Measurements from ENCODE around the gene RPS6KA5. TPM values are rescaled to one million over a fixed set of nuclear protein-coding genes. Genes with fewer than 3 reads are reported as not detected.
"Not testable (repeated sequence)": the region's sequence is repeated elsewhere in the genome, so short reads cannot be mapped to it uniquely, and the experiment has no call there.

The RPS6KA5 gene
- total and polyA plus RNA-seq, 4 donors: 1.1 to 14.8 (median 5.6) TPM

DNA sequence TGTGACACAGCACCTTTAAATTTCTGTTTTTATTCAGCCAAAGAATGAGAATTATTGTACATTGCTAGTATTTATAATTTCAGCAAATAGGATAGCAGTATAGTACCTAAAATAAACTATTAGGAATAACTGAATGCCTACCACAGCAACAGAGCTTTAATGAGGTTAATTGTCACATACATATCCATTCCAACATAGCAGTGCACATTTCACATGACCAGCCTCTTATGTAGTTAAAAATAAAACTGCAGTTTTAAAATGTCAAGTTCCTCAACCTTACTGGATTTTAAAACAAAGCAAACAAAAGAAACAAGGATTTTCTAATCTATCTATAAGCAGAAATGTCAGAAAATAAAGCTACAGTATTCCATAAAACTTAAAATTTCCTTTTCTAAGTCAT is 193.6 kb downstream of the RPS6KA5 start:
- no peaks in the 10 kb centered on the region for H3K36me3 ChIP-seq (ENCODE audit: control insufficient read depth in 4 of 4, insufficient read depth in 4 of 4, low read length in 4 of 4)
- DNase-seq (no peak), ATAC-seq (ENCODE audit: insufficient read depth, low FRiP score) (no peak)
- peaks cover 0 to 8% (median 0%) of the 10 kb centered on the region in 5 donors for H3K4me1 ChIP-seq (ENCODE audit: control insufficient read depth in 5 of 5, insufficient read depth in 5 of 5, low read length in 5 of 5)
- no peak overlapping the region for H3K27ac ChIP-seq (ENCODE audit: low read depth in 1 of 2, low read length in 1 of 2)
- H3K27me3 ChIP-seq (ENCODE audit: control insufficient read depth in 3 of 3, insufficient read depth in 3 of 3, low read length in 2 of 3): no peaks in the 10 kb centered on the region
- TF ChIP-seq, protein P1, sequence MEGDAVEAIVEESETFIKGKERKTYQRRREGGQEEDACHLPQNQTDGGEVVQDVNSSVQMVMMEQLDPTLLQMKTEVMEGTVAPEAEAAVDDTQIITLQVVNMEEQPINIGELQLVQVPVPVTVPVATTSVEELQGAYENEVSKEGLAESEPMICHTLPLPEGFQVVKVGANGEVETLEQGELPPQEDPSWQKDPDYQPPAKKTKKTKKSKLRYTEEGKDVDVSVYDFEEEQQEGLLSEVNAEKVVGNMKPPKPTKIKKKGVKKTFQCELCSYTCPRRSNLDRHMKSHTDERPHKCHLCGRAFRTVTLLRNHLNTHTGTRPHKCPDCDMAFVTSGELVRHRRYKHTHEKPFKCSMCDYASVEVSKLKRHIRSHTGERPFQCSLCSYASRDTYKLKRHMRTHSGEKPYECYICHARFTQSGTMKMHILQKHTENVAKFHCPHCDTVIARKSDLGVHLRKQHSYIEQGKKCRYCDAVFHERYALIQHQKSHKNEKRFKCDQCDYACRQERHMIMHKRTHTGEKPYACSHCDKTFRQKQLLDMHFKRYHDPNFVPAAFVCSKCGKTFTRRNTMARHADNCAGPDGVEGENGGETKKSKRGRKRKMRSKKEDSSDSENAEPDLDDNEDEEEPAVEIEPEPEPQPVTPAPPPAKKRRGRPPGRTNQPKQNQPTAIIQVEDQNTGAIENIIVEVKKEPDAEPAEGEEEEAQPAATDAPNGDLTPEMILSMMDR (IDR thresholded peaks at IDR 0.05; ENCODE audit: control extremely low read depth, extremely low read depth): no peak
- no peaks in the 10 kb centered on the region for H3K9me3 ChIP-seq (ENCODE audit: control insufficient read depth in 4 of 4, insufficient read depth in 3 of 4, low read length in 3 of 4)
- no peak overlapping the region for H3K9ac ChIP-seq (ENCODE audit: insufficient read depth in 1 of 2, low read length in 2 of 2)
- no peak overlapping the region for H3K4me3 ChIP-seq

DNA sequence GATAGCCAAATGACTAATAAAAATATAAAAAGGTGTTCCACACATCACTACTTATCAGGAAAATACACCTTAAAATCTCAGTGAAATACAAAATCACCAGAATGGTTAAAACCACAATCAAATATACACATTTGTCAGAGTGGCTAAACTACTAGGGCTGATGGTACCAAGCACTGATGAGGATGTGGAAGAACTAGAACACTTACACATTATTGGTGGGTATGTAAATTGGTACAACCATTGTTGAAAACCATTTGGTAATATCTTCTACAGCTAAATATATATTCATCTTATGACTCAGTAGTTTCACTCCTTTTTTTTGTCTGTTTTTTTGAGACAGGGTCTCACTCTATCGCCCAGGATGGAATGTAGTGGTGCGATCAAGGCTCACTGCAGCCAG is 195.7 kb downstream of the RPS6KA5 start:
- Histone ChIP-seq H3K27me3 (ENCODE audit: control insufficient read depth in 3 of 3, insufficient read depth in 3 of 3, low read length in 2 of 3) (no peaks in the 10 kb centered on the region), H3K36me3 (ENCODE audit: control insufficient read depth in 4 of 4, insufficient read depth in 4 of 4, low read length in 4 of 4) (no peaks in the 10 kb centered on the region), H3K4me1 (ENCODE audit: control insufficient read depth in 5 of 5, insufficient read depth in 5 of 5, low read length in 5 of 5) (peaks cover 0 to 6% (median 0%) of the 10 kb centered on the region in 5 donors), H3K27ac (ENCODE audit: low read depth in 1 of 2, low read length in 1 of 2) (no peak overlapping the region), H3K9me3 (ENCODE audit: control insufficient read depth in 4 of 4, insufficient read depth in 3 of 4, low read length in 3 of 4) (no peaks in the 10 kb centered on the region), H3K9ac (ENCODE audit: insufficient read depth in 1 of 2, low read length in 2 of 2) (no peak overlapping the region), H3K4me3 (no peak overlapping the region)
- WGBS, 2 donors: 99 to 100% methylated on average over 2 of the region's 2 CpGs
- DNase-seq: no peak
- no peak for ATAC-seq (ENCODE audit: insufficient read depth, low FRiP score)
- TF ChIP-seq, protein P1 (IDR thresholded peaks at IDR 0.05; ENCODE audit: control extremely low read depth, extremely low read depth): no peak

DNA sequence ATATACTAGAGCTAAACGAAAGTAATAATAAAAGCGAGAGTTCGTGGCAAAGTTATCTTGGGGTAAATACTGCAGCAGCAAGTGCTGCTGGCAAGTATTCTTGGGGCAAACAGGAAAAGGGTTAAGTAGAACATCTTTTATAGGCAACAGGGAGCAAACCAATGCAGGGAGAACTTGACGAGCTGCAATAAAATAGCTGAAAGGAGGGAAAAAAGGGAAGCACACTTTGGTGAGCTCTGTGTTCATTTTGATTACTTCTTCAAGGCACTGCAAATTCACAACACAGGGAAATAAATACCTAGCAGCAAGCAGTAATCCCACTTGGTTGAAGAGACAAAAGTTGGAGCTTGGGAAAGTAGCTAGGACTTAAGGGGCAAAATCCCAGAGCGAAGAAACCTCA is 201.9 kb downstream of the RPS6KA5 start:
- ATAC-seq (ENCODE audit: insufficient read depth, low FRiP score) (no peak), DNase-seq (peak in 1 of 3 donors; percentile 17)
- H3K9me3 ChIP-seq (ENCODE audit: control insufficient read depth in 4 of 4, insufficient read depth in 3 of 4, low read length in 3 of 4): no peaks in the 10 kb centered on the region
- no peaks in the 10 kb centered on the region for H3K27me3 ChIP-seq (ENCODE audit: control insufficient read depth in 3 of 3, insufficient read depth in 3 of 3, low read length in 2 of 3)
- peaks cover 0 to 16% (median 0%) of the 10 kb centered on the region in 5 donors for H3K4me1 ChIP-seq (ENCODE audit: control insufficient read depth in 5 of 5, insufficient read depth in 5 of 5, low read length in 5 of 5)
- TF ChIP-seq, protein P1 (IDR thresholded peaks at IDR 0.05; ENCODE audit: control extremely low read depth, extremely low read depth): no peak
- no peak overlapping the region for H3K4me3 ChIP-seq
- no peak overlapping the region for H3K27ac ChIP-seq (ENCODE audit: low read depth in 1 of 2, low read length in 1 of 2)
- H3K9ac ChIP-seq (ENCODE audit: insufficient read depth in 1 of 2, low read length in 2 of 2): peak overlapping the region in 1 of 2 donors; percentile 26
- no peaks in the 10 kb centered on the region for H3K36me3 ChIP-seq (ENCODE audit: control insufficient read depth in 4 of 4, insufficient read depth in 4 of 4, low read length in 4 of 4)
- WGBS, 2 donors: 60 to 68% methylated on average over 5 of the region's 5 CpGs

DNA sequence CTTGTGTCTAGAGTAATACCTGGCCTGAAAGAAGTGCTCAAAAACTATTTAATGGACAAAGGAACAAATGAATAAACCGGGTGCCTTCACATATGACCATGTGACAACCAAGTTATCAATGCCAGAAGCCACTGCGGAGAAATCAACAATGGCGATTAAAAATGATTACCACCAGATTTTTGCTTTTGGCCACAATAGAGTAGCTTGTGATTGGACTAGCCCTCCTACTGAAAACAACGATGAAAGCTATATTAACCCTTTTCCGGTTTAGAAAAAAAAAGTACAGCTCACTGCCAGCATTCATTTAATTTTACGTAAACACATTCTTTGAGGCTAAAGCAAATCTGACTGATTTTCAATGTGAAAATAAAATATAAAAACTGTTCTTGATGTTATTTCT is 202.6 kb downstream of the RPS6KA5 start:
- Histone ChIP-seq H3K27me3 (ENCODE audit: control insufficient read depth in 3 of 3, insufficient read depth in 3 of 3, low read length in 2 of 3) (no peaks in the 10 kb centered on the region), H3K4me3 (no peak overlapping the region), H3K27ac (ENCODE audit: low read depth in 1 of 2, low read length in 1 of 2) (no peak overlapping the region), H3K36me3 (ENCODE audit: control insufficient read depth in 4 of 4, insufficient read depth in 4 of 4, low read length in 4 of 4) (no peaks in the 10 kb centered on the region), H3K4me1 (ENCODE audit: control insufficient read depth in 5 of 5, insufficient read depth in 5 of 5, low read length in 5 of 5) (peaks cover 0 to 16% (median 0%) of the 10 kb centered on the region in 5 donors), H3K9me3 (ENCODE audit: control insufficient read depth in 4 of 4, insufficient read depth in 3 of 4, low read length in 3 of 4) (no peaks in the 10 kb centered on the region), H3K9ac (ENCODE audit: insufficient read depth in 1 of 2, low read length in 2 of 2) (peak overlapping the region in 1 of 2 donors; percentile 55)
- peak in 1 of 3 donors; percentile 63 for DNase-seq
- TF ChIP-seq, protein P1 (IDR thresholded peaks at IDR 0.05; ENCODE audit: control extremely low read depth, extremely low read depth): no peak
- no peak for ATAC-seq (ENCODE audit: insufficient read depth, low FRiP score)
- 74 to 80% methylated on average over 6 of the region's 6 CpGs for WGBS, 2 donors

DNA sequence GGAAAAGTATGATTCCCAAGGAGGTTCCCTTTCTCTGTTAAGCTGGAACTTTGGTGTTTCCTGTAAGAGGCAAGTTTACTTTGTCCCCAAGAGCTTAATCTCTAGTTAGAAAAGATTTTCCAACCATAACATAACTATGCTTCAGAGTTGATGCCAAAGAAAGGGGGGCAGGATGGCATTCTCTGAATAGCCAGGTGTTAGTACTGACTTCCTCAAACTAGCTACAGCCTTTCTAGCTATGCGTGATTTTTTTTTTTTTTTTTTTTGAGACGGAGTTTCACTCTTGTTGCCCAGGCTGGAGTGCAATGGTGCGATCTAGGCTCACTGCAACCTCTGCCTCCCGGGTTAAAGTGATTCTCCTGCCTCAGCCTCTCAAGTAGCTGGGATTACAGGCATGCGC is 204.3 kb downstream of the RPS6KA5 start:
- H3K9me3 ChIP-seq (ENCODE audit: control insufficient read depth in 4 of 4, insufficient read depth in 3 of 4, low read length in 3 of 4); H3K9ac ChIP-seq (ENCODE audit: insufficient read depth in 1 of 2, low read length in 2 of 2); ATAC-seq (ENCODE audit: insufficient read depth, low FRiP score); H3K36me3 ChIP-seq (ENCODE audit: control insufficient read depth in 4 of 4, insufficient read depth in 4 of 4, low read length in 4 of 4); H3K27me3 ChIP-seq (ENCODE audit: control insufficient read depth in 3 of 3, insufficient read depth in 3 of 3, low read length in 2 of 3); DNase-seq; H3K27ac ChIP-seq (ENCODE audit: low read depth in 1 of 2, low read length in 1 of 2); H3K4me3 ChIP-seq: not testable (repeated sequence)
- peaks cover 0 to 16% (median 0%) of the 10 kb centered on the region in 5 donors for H3K4me1 ChIP-seq (ENCODE audit: control insufficient read depth in 5 of 5, insufficient read depth in 5 of 5, low read length in 5 of 5)
- WGBS, 2 donors: 69 to 75% methylated on average over 5 of the region's 5 CpGs

All from lung (tissue), 12 donors.